Measurements from ENCODE around the gene NKD1.

The NKD1 gene

DNA sequence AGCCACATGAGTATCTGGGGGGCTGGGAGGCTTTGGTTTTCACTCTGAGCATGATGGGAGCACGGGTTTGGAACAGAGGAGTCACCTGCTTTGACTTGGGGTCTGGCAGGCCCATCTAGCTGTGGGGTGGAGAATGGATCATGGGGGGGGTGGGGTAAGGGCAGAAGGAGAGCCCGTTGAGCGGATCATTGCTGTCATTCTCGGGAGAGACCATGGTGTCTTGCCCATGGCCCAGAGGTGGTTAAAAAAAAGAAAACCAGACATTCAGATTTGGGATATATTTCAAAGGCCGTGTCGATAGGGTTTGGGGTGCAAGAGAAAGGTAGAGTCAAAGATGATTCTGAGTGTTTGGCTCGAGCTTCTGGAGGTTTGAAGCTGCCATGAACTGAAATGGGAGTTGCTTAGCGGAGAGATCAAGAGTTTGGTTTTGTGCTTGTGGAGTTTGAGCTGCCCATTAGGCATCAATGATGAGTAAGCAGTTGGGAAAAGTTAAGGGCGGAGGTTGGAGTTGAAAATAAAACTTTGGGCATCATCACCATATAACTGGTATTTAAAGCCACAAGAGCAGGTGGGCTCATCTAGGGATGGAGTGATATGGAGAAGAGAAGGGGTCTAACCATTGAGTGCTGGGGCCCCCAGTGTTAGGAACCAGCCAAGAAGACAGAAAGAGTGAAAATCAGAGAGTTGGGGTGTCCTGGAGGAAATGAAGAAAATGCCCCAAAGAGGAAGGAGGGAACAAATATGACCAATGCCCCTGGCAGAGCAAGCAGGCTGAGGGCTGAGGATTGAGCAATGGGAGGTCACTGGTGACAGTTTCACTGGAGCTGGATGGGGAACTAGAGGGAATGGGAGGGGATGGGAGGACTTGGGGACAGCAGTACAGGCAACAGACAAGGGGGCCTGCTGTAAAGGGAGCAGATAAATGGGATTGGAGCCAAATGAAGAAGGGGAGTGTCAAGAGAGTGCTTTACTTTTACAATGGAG is 147.1 kb downstream of the NKD1 start:
- no peak overlapping the region for H3K4me3 ChIP-seq (ENCODE audit: low read depth, low read length)
- TF ChIP-seq, protein P1, sequence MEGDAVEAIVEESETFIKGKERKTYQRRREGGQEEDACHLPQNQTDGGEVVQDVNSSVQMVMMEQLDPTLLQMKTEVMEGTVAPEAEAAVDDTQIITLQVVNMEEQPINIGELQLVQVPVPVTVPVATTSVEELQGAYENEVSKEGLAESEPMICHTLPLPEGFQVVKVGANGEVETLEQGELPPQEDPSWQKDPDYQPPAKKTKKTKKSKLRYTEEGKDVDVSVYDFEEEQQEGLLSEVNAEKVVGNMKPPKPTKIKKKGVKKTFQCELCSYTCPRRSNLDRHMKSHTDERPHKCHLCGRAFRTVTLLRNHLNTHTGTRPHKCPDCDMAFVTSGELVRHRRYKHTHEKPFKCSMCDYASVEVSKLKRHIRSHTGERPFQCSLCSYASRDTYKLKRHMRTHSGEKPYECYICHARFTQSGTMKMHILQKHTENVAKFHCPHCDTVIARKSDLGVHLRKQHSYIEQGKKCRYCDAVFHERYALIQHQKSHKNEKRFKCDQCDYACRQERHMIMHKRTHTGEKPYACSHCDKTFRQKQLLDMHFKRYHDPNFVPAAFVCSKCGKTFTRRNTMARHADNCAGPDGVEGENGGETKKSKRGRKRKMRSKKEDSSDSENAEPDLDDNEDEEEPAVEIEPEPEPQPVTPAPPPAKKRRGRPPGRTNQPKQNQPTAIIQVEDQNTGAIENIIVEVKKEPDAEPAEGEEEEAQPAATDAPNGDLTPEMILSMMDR (IDR thresholded peaks at IDR 0.05; ENCODE audit: control insufficient read depth, extremely low read depth, insufficient read depth): no peak
- no peak for DNase-seq (ENCODE audit: low read depth)

DNA sequence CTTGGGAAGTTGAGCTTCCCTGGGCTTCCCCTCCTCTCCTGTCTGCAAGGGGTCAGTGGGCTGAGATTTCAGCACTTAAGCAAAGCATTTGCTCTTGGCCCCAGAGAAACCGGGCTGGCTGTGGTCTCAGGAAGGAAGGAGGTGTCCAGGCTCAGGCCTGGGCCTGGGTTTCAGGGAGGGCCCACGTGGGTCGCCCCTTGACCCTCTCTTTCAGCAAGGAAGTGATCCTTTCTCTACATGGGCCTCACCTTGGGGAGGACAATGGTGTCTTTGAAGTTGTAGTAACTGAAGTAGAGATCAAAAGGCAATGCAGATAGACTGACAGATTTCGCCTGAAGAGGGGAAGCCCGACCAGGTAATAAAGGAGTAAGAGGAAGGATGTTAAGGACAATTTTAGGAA is 147.9 kb downstream of the NKD1 start:
- H3K4me3 ChIP-seq (ENCODE audit: low read depth, low read length): no peak overlapping the region
- TF ChIP-seq, protein P1 (IDR thresholded peaks at IDR 0.05; ENCODE audit: control insufficient read depth, extremely low read depth, insufficient read depth): no peak
- no peak for DNase-seq (ENCODE audit: low read depth)

DNA sequence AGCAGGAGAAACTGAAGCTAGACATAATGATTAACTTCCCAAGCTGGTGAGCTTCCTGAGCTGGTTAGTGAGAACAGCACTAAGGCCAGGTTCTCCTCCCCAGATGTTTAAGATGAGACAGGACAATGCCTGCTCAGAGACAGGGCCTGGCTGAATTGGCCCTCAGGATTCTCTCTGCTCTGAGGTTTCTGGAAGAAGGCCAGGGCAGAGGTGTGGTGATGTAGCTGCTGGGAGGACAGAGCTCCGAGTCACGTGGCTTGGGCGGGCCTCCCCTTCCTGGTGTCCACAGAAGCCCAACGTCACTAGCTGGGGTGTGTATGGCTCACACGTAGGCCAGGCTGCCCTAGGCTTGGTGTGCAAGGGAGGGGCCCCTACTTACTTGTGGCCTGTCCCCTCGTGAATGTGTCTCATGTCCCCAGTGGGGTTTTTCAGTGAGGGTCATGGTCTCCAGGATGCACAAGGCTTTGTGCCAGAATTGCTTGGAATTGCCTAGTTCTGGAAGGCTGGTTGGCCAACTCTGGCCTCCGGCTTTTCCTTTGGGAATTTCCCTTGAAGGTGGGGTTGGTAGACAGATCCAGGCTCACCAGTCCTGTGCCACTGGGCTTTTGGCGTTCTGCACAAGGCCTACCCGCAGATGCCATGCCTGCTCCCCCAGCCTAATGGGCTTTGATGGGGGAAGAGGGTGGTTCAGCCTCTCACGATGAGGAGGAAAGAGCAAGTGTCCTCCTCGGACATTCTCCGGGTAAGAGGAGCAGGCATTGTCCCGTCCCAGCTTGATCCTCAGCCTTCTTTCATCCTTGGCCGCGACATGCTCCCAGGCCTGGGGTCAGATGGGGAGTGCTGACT is 148.6 kb downstream of the NKD1 start:
- no peak overlapping the region for H3K4me3 ChIP-seq (ENCODE audit: low read depth, low read length)
- no peak for DNase-seq (ENCODE audit: low read depth)
- TF ChIP-seq, protein P1 (IDR thresholded peaks at IDR 0.05; ENCODE audit: control insufficient read depth, extremely low read depth, insufficient read depth): no peak

DNA sequence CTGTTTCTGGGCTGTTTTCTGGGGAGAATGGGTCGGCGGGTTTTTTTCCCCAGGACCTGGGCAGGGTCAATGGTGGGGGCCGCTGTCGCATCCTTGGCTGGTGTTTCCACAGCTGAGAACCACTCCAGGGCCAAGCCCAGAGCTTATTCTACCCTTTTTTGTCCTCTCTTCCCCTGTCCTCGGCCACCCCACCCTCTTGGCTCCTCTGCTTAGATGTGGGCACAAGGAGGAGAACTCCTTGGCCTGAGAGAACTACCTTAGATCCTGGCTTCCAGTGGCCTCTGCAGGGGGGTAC is 149.2 kb downstream of the NKD1 start:
- no peak overlapping the region for H3K4me3 ChIP-seq (ENCODE audit: low read depth, low read length)
- DNase-seq (ENCODE audit: low read depth): no peak
- TF ChIP-seq, protein P1 (IDR thresholded peaks at IDR 0.05; ENCODE audit: control insufficient read depth, extremely low read depth, insufficient read depth): no peak

DNA sequence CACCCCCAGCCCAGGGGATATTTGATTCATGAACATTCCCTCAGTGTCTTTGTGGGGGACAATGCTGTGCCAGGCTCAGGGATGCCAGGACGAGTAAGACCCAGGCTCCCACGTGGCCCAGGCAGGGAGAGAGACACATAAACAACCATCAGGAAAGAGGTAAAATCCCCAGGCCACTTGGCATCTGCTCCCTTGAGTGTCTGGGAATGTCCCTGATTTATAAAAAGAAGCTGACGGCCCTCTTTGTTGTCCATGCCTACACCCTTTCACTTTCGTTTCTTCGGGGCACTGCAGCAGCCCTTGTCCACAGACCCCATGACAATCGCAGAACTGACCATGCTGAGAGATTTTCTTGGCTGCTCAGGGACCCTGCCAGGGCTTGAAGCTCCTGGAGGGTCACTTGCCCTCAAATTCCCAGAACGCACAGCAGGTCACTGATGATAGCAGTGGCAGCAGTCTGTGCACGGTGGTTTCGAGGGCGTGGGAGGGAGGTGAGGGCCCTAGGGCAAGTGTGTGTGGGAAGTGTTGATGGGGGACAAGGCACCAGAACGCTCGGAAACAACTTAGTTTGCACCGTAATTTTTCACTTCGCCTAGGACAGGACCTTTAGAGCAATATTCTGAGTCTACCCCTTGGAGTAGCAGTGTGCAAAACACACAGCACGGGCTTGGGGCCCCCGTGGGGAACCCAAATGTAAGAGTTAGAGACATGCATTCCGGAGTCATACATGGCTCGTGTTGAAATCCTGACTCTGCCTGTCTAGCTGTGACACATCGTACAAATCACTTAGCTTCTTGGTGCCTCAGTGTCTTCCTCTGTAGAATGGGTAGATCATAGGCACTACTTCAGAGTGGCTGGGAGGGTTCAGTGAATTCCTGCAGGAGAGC is 149.9 kb downstream of the NKD1 start:
- TF ChIP-seq, protein P1 (IDR thresholded peaks at IDR 0.05; ENCODE audit: control insufficient read depth, extremely low read depth, insufficient read depth): no peak
- no peak overlapping the region for H3K4me3 ChIP-seq (ENCODE audit: low read depth, low read length)
- DNase-seq (ENCODE audit: low read depth): no peak
